Keratinocyte (primary cell): ENCODE data around the gene HPCAL1.

ENCODE experiments used
- CTCF ChIP-seq, 3 experiments: IDR thresholded peaks in 1 of 3; conservative IDR thresholded peaks in 1 of 3; optimal IDR thresholded peaks in 1 of 3; 2 replicates in 2 of 3; 3 replicates in 1 of 3; pipeline versions ENCODE3 to v1.5.1; 2011; ENCODE audit warnings: low read length in 3 of 3, mild to moderate bottlenecking in 3 of 3, moderate library complexity in 2 of 3, control low read depth in 1 of 3, inconsistent platforms in 1 of 3; ENCODE audit not compliant: insufficient read depth in 2 of 3; ENCODE audit errors: extremely low read depth in 1 of 3
- EZH2 ChIP-seq: IDR thresholded peaks from one replicate; pipeline ENCODE4 v1.6.1; 2012; ENCODE audit warnings: inconsistent platforms, mild to moderate bottlenecking, low read length, moderate library complexity

GRCh38 chr2:10283106-10284062 lies 19.3 kb upstream of the HPCAL1 start:
- TF ChIP-seq EZH2: no peak
- no peak for TF ChIP-seq CTCF (optimal IDR thresholded peaks at IDR 0.05 in 1 of 3, IDR thresholded peaks at IDR 0.05 in 1 of 3, conservative IDR thresholded peaks at IDR 0.05 in 1 of 3; ENCODE audit: extremely low read depth in 1 of 3, insufficient read depth in 2 of 3, low read length in 3 of 3)
